K562 (cell line): ENCODE measurements around the gene SNAPC2.

Experiments used
- CTCF ChIP-seq, 3 experiments: IDR thresholded peaks in 2 of 3; conservative IDR thresholded peaks in 1 of 3; 2 replicates each; pipeline ENCODE4 v1.5.1; 2011 to 2012; ENCODE audit warnings: low read length in 3 of 3, mild to moderate bottlenecking in 3 of 3, control low read depth in 2 of 3, improper control_type of control experiment in 1 of 3, inconsistent platforms in 1 of 3, low read depth in 1 of 3, mixed read lengths in 1 of 3, moderate library complexity in 1 of 3; ENCODE audit not compliant: insufficient read depth in 2 of 3
- IRF2 ChIP-seq: sonication (generic); formaldehyde crosslinking; IDR thresholded peaks from 2 replicates; pipeline ENCODE4 v1.8.1; 2022; ENCODE audit warnings: mild to moderate bottlenecking, missing genetic modification reagents
- MEF2D ChIP-seq: conservative IDR thresholded peaks from 2 replicates; pipeline ENCODE4 v1.6.1; 2016; ENCODE audit warnings: low read depth, missing genetic modification characterization, missing compliant biosample characterization
- POLR2A ChIP-seq: fragments of 450-650 bp; conservative IDR thresholded peaks from 2 replicates; pipeline ENCODE4 v1.6.1; 2016
- SAFB2 ChIP-seq: fragments of 200-400 bp; formaldehyde crosslinking; IDR thresholded peaks from 2 replicates; pipeline ENCODE4 v1.6.1; 2018; ENCODE audit warnings: borderline replicate concordance, low read length, low read depth, moderate library complexity; ENCODE audit not compliant: severe bottlenecking

GRCh38 chr19:7932930-7933300, 12.8 kb downstream of the SNAPC2 start:
- TF ChIP-seq MEF2D (tag) (no peak), POLR2A (no peak), CTCF (IDR thresholded peaks at IDR 0.05 in 2 of 3, conservative IDR thresholded peaks at IDR 0.05 in 1 of 3; ENCODE audit: insufficient read depth in 2 of 3, low read depth in 1 of 3, low read length in 3 of 3) (no peak), SAFB2 (no peak), IRF2 (CRISPR knock-in tag) (no peak)
